Muscle of leg (tissue), 11 donors: ENCODE results near the gene PLEK2. TPM values are rescaled to one million over a fixed set of nuclear protein-coding genes. Genes with fewer than 3 reads are reported as not detected.

Source experiments
- DNase-seq: peaks from one replicate; pipeline ENCODE4 v3.0.0; 2013
- H3K27ac ChIP-seq: one replicate; pipeline ENCODE4 v1.5.1; 2013; ENCODE audit warnings: mild to moderate bottlenecking, low read length, control low read depth
- H3K27me3 ChIP-seq: one replicate; pipeline ENCODE4 v1.6.1; 2013; ENCODE audit warnings: low read length; ENCODE audit not compliant: control insufficient read depth, insufficient read depth
- H3K36me3 ChIP-seq: one replicate; pipeline ENCODE4 v1.6.1; 2013; ENCODE audit warnings: low read length; ENCODE audit not compliant: control insufficient read depth, insufficient read depth
- H3K4me1 ChIP-seq: one replicate; pipeline ENCODE4 v1.6.1; 2013; ENCODE audit warnings: low read length; ENCODE audit not compliant: control insufficient read depth, insufficient read depth
- H3K4me3 ChIP-seq: one replicate; pipeline ENCODE4 v1.5.1; 2013; ENCODE audit warnings: low read length, control low read depth
- H3K9me3 ChIP-seq: replicated peaks from 2 replicates; pipeline ENCODE4 v1.6.1; 2013; ENCODE audit warnings: low read depth, low read length; ENCODE audit not compliant: control insufficient read depth
- WGBS: methylation state at CpG from one replicate; pipeline ENCODE4 v1.1.5; 2013; ENCODE audit warnings: missing lambda C conversion rate; ENCODE audit not compliant: insufficient coverage; 5-methylcytosine and 5-hydroxymethylcytosine counted together
- polyA plus RNA-seq, 8 donors: library from polyadenylated mRNA; unstranded; fragments of 120-200 nt; gene quantifications; one replicate each; pipeline versions ENCODE4 v1.2.1 to v1.2.3, GENCODE V29; 2013; ENCODE audit warnings: inconsistent platforms in 1 of 8, low replicate concordance in 1 of 8; ENCODE audit not compliant: insufficient read length in 8 of 8, insufficient read depth in 1 of 8
- total RNA-seq: library from RNA; stranded (reverse); fragments of 120-200 nt; gene quantifications from one replicate; pipeline ENCODE4 v1.2.4, GENCODE V29; 2013

PLEK2 gene
- total and polyA plus RNA-seq, 9 donors, result 0.22 to 3.0 (median 0.80) TPM

GRCh38 chr14:67389811-67390534, 22.0 kb downstream of the PLEK2 start:
- Histone ChIP-seq H3K27me3 (no peaks in the 10 kb centered on the region), H3K27ac (no peak overlapping the region), H3K4me3 (no peak overlapping the region), H3K36me3 (peaks cover 8% of the 10 kb centered on the region), H3K9me3 (no peaks in the 10 kb centered on the region), H3K4me1 (no peaks in the 10 kb centered on the region)
- 54% methylated on average over 1 of the region's 1 CpG for WGBS
- DNase-seq, result no peak

- WGBS, result 100% methylated on average over 1 of the region's 3 CpGs
- H3K9me3 ChIP-seq, result no peaks in the 10 kb centered on the region
- DNase-seq, result no peak
- peaks cover 13% of the 10 kb centered on the region for H3K36me3 ChIP-seq
- no peaks in the 10 kb centered on the region for H3K27me3 ChIP-seq
- H3K4me3 ChIP-seq, result no peak overlapping the region
- no peaks in the 10 kb centered on the region for H3K4me1 ChIP-seq
- H3K27ac ChIP-seq, result no peak overlapping the region
These were observed 22.7 kb downstream of the PLEK2 start for GRCh38 chr14:67389275-67389674.

GRCh38 chr14:67387195-67387594, 24.8 kb downstream of the PLEK2 start:
- no peak overlapping the region for H3K27ac ChIP-seq
- no peaks in the 10 kb centered on the region for H3K27me3 ChIP-seq
- no peak for DNase-seq
- no peak overlapping the region for H3K4me3 ChIP-seq
- no peaks in the 10 kb centered on the region for H3K4me1 ChIP-seq
- H3K9me3 ChIP-seq, result no peaks in the 10 kb centered on the region
- no CpG with 5 or more reads among the region's 2 CpGs for WGBS
- H3K36me3 ChIP-seq, result peaks cover 25% of the 10 kb centered on the region

GRCh38 chr14:67385618-67386017, 26.3 kb downstream of the PLEK2 start:
- Histone ChIP-seq H3K27me3 (no peaks in the 10 kb centered on the region), H3K9me3 (no peaks in the 10 kb centered on the region), H3K36me3 (peaks cover 31% of the 10 kb centered on the region), H3K27ac (no peak overlapping the region), H3K4me3 (no peak overlapping the region), H3K4me1 (no peaks in the 10 kb centered on the region)
- 100% methylated on average over 1 of the region's 2 CpGs for WGBS
- no peak for DNase-seq

- no CpG with 5 or more reads among the region's 2 CpGs for WGBS
- Histone ChIP-seq H3K27me3 (no peaks in the 10 kb centered on the region), H3K9me3 (no peaks in the 10 kb centered on the region), H3K27ac (no peak overlapping the region), H3K4me1 (no peaks in the 10 kb centered on the region), H3K36me3 (peaks cover 31% of the 10 kb centered on the region), H3K4me3 (no peak overlapping the region)
- DNase-seq, result no peak
These were observed 26.8 kb downstream of the PLEK2 start for GRCh38 chr14:67385120-67385519.

GRCh38 chr14:67377916-67378315, 34.0 kb downstream of the PLEK2 start:
- Histone ChIP-seq H3K27me3 (no peaks in the 10 kb centered on the region), H3K36me3 (peaks cover 42% of the 10 kb centered on the region)
- DNase-seq, result no peak

GRCh38 chr14:67373347-67373746, 38.6 kb downstream of the PLEK2 start:
- Histone ChIP-seq H3K27me3 (no peaks in the 10 kb centered on the region), H3K9me3 (no peaks in the 10 kb centered on the region), H3K4me3 (no peak overlapping the region), H3K4me1 (no peaks in the 10 kb centered on the region), H3K36me3 (peaks cover 30% of the 10 kb centered on the region), H3K27ac (no peak overlapping the region)
- DNase-seq, result no peak
- 40% methylated on average over 1 of the region's 2 CpGs for WGBS

More at GRCh38 chr14:67377916-67378315, 34.0 kb downstream of the PLEK2 start:
- no peak overlapping the region for H3K27ac ChIP-seq
- H3K4me3 ChIP-seq, result no peak overlapping the region
- H3K9me3 ChIP-seq, result no peaks in the 10 kb centered on the region
- no peaks in the 10 kb centered on the region for H3K4me1 ChIP-seq

- WGBS, result no CpG with 5 or more reads among the region's 1 CpG
- no peaks in the 10 kb centered on the region for H3K27me3 ChIP-seq
- H3K4me1 ChIP-seq, result no peaks in the 10 kb centered on the region
- no peaks in the 10 kb centered on the region for H3K9me3 ChIP-seq
- DNase-seq, result no peak
- peaks cover 32% of the 10 kb centered on the region for H3K36me3 ChIP-seq
- H3K4me3 ChIP-seq, result no peak overlapping the region
- no peak overlapping the region for H3K27ac ChIP-seq
These were observed 39.1 kb downstream of the PLEK2 start for GRCh38 chr14:67372833-67373232.

- DNase-seq, result no peak
- Histone ChIP-seq H3K27ac (no peak overlapping the region), H3K27me3 (no peaks in the 10 kb centered on the region), H3K4me1 (no peaks in the 10 kb centered on the region), H3K36me3 (peaks cover 29% of the 10 kb centered on the region), H3K4me3 (no peak overlapping the region), H3K9me3 (no peaks in the 10 kb centered on the region)
- no CpG with 5 or more reads among the region's 4 CpGs for WGBS
These were observed 40.5 kb downstream of the PLEK2 start for GRCh38 chr14:67371247-67372148.

GRCh38 chr14:67370830-67371229, 41.1 kb downstream of the PLEK2 start:
- no peaks in the 10 kb centered on the region for H3K9me3 ChIP-seq
- H3K27me3 ChIP-seq, result no peaks in the 10 kb centered on the region
- H3K36me3 ChIP-seq, result peaks cover 33% of the 10 kb centered on the region
- no peak overlapping the region for H3K4me3 ChIP-seq
- no peak for DNase-seq
- WGBS, result 67% methylated on average over 3 of the region's 5 CpGs
- H3K27ac ChIP-seq, result no peak overlapping the region
- H3K4me1 ChIP-seq, result no peaks in the 10 kb centered on the region
